HCT116 (cell line): ENCODE results near the gene SMIM45.

Source experiments
- ATAC-seq: fragments of 200-7000 bp; cut with Tn5 transposase; 2 replicates; pipeline ENCODE4 v1.9.1; 2020; ENCODE audit warnings: mild to moderate bottlenecking, moderate library complexity
- BruUV-seq: library from RNA; stranded (reverse); fragments of 400-500 nt; replicated peaks from 2 replicates; lab custom pipeline; 2021; lab: Mats Ljungman, UMichigan
- CTCF ChIA-PET: fragments of 300-600 bp; sonication (Branson Sonifier 250); formaldehyde crosslinking; loops from one replicate; lab custom pipeline; 2021; ENCODE audit warnings: antibody characterized with exemption; lab: Charles Lee
- POLR2A ChIA-PET: fragments of 300-600, 350-600 bp; sonication (Branson Sonifier 250); formaldehyde crosslinking; loops from one replicate; lab custom pipeline; 2021; ENCODE audit warnings: antibody characterized with exemption; lab: Charles Lee
- RAD21 ChIA-PET, 2 experiments: fragments of 300-600 bp; sonication (Branson Sonifier 250); formaldehyde crosslinking; loops; one replicate each; lab custom pipeline; 2023; ENCODE audit warnings: low total read pairs in 2 of 2; ENCODE audit not compliant: uncharacterized antibody in 2 of 2, unreplicated experiment in 2 of 2, low non-redundant PET in 1 of 2; lab: Charles Lee
- DNase-seq: peaks from one replicate; pipeline ENCODE4 v3.0.0-alpha.2; 2010; ENCODE audit warnings: low read depth, low spot score
- H2AFZ ChIP-seq: fragments of 200-600 bp; shearing (Covaris generic), sonication (generic); 2 replicates; pipeline ENCODE4 v1.6.1; 2017; ENCODE audit warnings: low read depth, mixed run types, mixed read lengths, antibody characterized with exemption, low read length; ENCODE audit not compliant: poor library complexity, severe bottlenecking
- H3K27ac ChIP-seq: 2 replicates; pipeline ENCODE4 v1.5.1; 2012; ENCODE audit warnings: low read depth, low read length
- H3K27me3 ChIP-seq: fragments of 200-600 bp; sonication (generic); 2 replicates; pipeline ENCODE4 v1.6.1; 2016; ENCODE audit warnings: mixed run types, low read length, mixed read lengths; ENCODE audit not compliant: insufficient read depth
- H3K36me3 ChIP-seq, 2 experiments: fragments of 200-500 bp in 1 of 2; fragments of 200-600 bp in 1 of 2; sonication (Bioruptor generic) in 1 of 2; sonication (generic) in 1 of 2; 2 replicates each; pipeline versions ENCODE4 v1.5.1 to v1.6.1; 2014 to 2016; ENCODE audit warnings: low read length in 2 of 2, inconsistent platforms in 1 of 2, mixed read lengths in 1 of 2, mixed run types in 1 of 2; ENCODE audit not compliant: insufficient read depth in 2 of 2, control insufficient read depth in 1 of 2
- H3K4me1 ChIP-seq, 2 experiments: fragments of 200-600 bp in 1 of 2; sonication (generic) in 1 of 2; 2 replicates each; pipeline versions ENCODE4 v1.5.1 to v1.6.1; 2012 to 2017; ENCODE audit warnings: low read length in 2 of 2, inconsistent platforms in 1 of 2, mild to moderate bottlenecking in 1 of 2, mixed read lengths in 1 of 2, mixed run types in 1 of 2, moderate library complexity in 1 of 2; ENCODE audit not compliant: insufficient read depth in 2 of 2, control insufficient read depth in 1 of 2
- H3K4me2 ChIP-seq: fragments of 200-600 bp; sonication (generic); 2 replicates; pipeline ENCODE4 v1.6.1; 2017; ENCODE audit warnings: mixed run types, low read length, mixed read lengths
- H3K4me3 ChIP-seq, 2 experiments: fragments of 200-600 bp in 1 of 2; sonication (generic) in 1 of 2; replicated peaks in 1 of 2; 2 replicates each; pipeline ENCODE4 v1.5.1; 2011 to 2016; ENCODE audit warnings: low read length in 2 of 2, control low read depth in 1 of 2, low read depth in 1 of 2, mild to moderate bottlenecking in 1 of 2, mixed read lengths in 1 of 2, mixed run types in 1 of 2
- H3K79me2 ChIP-seq: fragments of 200-600 bp; sonication (generic); 2 replicates; pipeline ENCODE4 v1.6.1; 2017; ENCODE audit warnings: mild to moderate bottlenecking, mixed run types, low read length, moderate library complexity, mixed read lengths; ENCODE audit not compliant: insufficient read depth
- H3K9ac ChIP-seq: fragments of 200-600 bp; sonication (generic); 2 replicates; pipeline ENCODE4 v1.6.1; 2016; ENCODE audit warnings: low read length, mixed read lengths
- H3K9me2 ChIP-seq: fragments of 200-600 bp; sonication (generic), shearing (Covaris generic); 2 replicates; pipeline ENCODE4 v1.6.1; 2017; ENCODE audit warnings: mixed run types, mild to moderate bottlenecking, moderate library complexity; ENCODE audit not compliant: insufficient read depth
- H3K9me3 ChIP-seq, 2 experiments: fragments of 200-500 bp in 1 of 2; fragments of 200-600 bp in 1 of 2; sonication (Bioruptor generic) in 1 of 2; sonication (generic) in 1 of 2; 2 replicates each; pipeline ENCODE4 v1.6.1; 2014 to 2017; ENCODE audit warnings: low read length in 2 of 2, mixed read lengths in 2 of 2, inconsistent platforms in 1 of 2, low read depth in 1 of 2, mild to moderate bottlenecking in 1 of 2, mixed run types in 1 of 2, moderate library complexity in 1 of 2; ENCODE audit not compliant: control insufficient read depth in 1 of 2, insufficient read depth in 1 of 2
- H4K20me1 ChIP-seq: fragments of 200-600 bp; sonication (generic), shearing (Covaris generic); 2 replicates; pipeline ENCODE4 v1.6.1; 2017; ENCODE audit warnings: mixed run types, mild to moderate bottlenecking, moderate library complexity; ENCODE audit not compliant: insufficient read depth
- CBX3 ChIP-seq: IDR thresholded peaks from 2 replicates; pipeline ENCODE4 v1.6.1; 2012; ENCODE audit warnings: low read depth
- CEBPB ChIP-seq: IDR thresholded peaks from 2 replicates; pipeline ENCODE4 v1.6.1; 2012; ENCODE audit warnings: low read depth
- EGR1 ChIP-seq: IDR thresholded peaks from 2 replicates; pipeline ENCODE4 v1.6.1; 2012; ENCODE audit warnings: low read depth
- ELF1 ChIP-seq: IDR thresholded peaks from 2 replicates; pipeline ENCODE4 v1.6.1; 2012; ENCODE audit warnings: low read depth, borderline replicate concordance
- EZH2 ChIP-seq: fragments of 200-600 bp; sonication (generic); IDR thresholded peaks from 2 replicates; pipeline ENCODE4 v1.6.1; 2017; ENCODE audit warnings: antibody characterized with exemption, mixed run types
- EZH2phosphoT487 ChIP-seq: fragments of 200-600 bp; IDR thresholded peaks from 2 replicates; pipeline ENCODE4 v1.6.1; 2018; ENCODE audit warnings: antibody characterized with exemption, borderline replicate concordance
- FOSL1 ChIP-seq: IDR thresholded peaks from 2 replicates; pipeline ENCODE4 v1.6.1; 2012; ENCODE audit warnings: low read depth
- POLR2A ChIP-seq: IDR thresholded peaks from 2 replicates; pipeline ENCODE4 v1.7.0; 2011; ENCODE audit warnings: borderline replicate concordance; ENCODE audit not compliant: insufficient read depth, insufficient read length; ENCODE audit errors: extremely low read depth
- POLR2AphosphoS5 ChIP-seq: IDR thresholded peaks from 2 replicates; pipeline ENCODE4 v1.6.1; 2011; ENCODE audit warnings: mild to moderate bottlenecking, low read depth, low read length, moderate library complexity
- RAD21 ChIP-seq: IDR thresholded peaks from 2 replicates; pipeline ENCODE4 v1.6.1; 2012; ENCODE audit warnings: low read depth, mild to moderate bottlenecking
- SIN3A ChIP-seq: IDR thresholded peaks from 2 replicates; pipeline ENCODE4 v1.6.1; 2012; ENCODE audit warnings: low read depth
- SP1 ChIP-seq: IDR thresholded peaks from 2 replicates; pipeline ENCODE4 v1.6.1; 2012; ENCODE audit warnings: low read depth
- SRF ChIP-seq: IDR thresholded peaks from 2 replicates; pipeline ENCODE4 v1.6.1; 2012; ENCODE audit warnings: low read depth
- ZFX ChIP-seq: fragments of 450-650 bp; IDR thresholded peaks from 2 replicates; pipeline ENCODE4 v1.6.1; 2017
- ZNF274 ChIP-seq: fragments of 200-500 bp; sonication (Bioruptor generic); IDR thresholded peaks from 2 replicates; pipeline ENCODE4 v1.6.1; 2014; ENCODE audit warnings: mild to moderate bottlenecking, low read depth, low read length, inconsistent platforms
- intact Hi-C: fragments of 100-400 bp; cut with micrococcal nuclease; formaldehyde crosslinking; loops from 2 replicates; pipeline ENCODE4 v1.10.0; 2022
- TF ChIP-seq, protein P1 (sequence below): IDR thresholded peaks from 2 replicates; pipeline ENCODE4 v1.6.1; 2012
- TF ChIP-seq, protein P2 (sequence below), 3 experiments: fragments of 200-600 bp in 1 of 3; sonication (generic) in 1 of 3; IDR thresholded peaks in 2 of 3; conservative IDR thresholded peaks in 1 of 3; 2 replicates each; pipeline ENCODE4 v1.5.1; 2012 to 2017; ENCODE audit warnings: low read depth in 2 of 3, low read length in 2 of 3, antibody characterized with exemption in 1 of 3, borderline replicate concordance in 1 of 3, control low read depth in 1 of 3, mild to moderate bottlenecking in 1 of 3, mixed read lengths in 1 of 3, mixed run types in 1 of 3, moderate library complexity in 1 of 3; ENCODE audit not compliant: insufficient read depth in 1 of 3
- TF ChIP-seq, protein P3 (sequence below): IDR thresholded peaks from 2 replicates; pipeline ENCODE4 v1.6.1; 2011; ENCODE audit warnings: mild to moderate bottlenecking, low read length, moderate library complexity; ENCODE audit not compliant: insufficient replicate concordance; ENCODE audit errors: extremely low read depth
- TF ChIP-seq, protein P4 (sequence below): IDR thresholded peaks from 2 replicates; pipeline ENCODE4 v1.6.1; 2012; ENCODE audit warnings: low read depth

Gene SMIM45

DNA sequence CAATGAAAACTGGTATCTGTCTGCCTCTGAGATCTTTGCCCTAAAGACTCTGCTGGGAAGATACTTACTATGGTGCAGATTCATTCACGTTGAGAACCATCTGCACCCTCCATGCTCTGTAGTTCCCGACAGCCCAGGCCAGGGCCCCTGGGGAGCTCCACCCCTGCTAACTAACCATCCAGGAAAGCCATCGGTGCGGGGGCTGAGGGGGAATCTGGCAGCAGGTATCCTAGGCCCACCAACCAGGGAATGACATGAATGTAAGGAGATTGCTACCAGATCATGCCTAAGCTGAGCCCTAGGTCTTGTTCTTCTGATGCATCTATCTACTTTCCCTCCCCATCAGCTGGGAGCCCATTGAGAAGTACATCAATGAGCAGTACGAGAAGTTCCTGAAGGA is 35.3 kb downstream of the SMIM45 start:
- no peaks in the 10 kb centered on the region for H3K36me3 ChIP-seq
- H3K9ac ChIP-seq, result no peak overlapping the region
- intact Hi-C loops, result no loop called here
- H3K9me3 ChIP-seq, result no peaks in the 10 kb centered on the region
- no peaks in the 10 kb centered on the region for H3K4me1 ChIP-seq
- H3K27ac ChIP-seq, result no peak overlapping the region
- ChIA-PET CTCF (no interaction called here), POLR2A (no interaction called here), RAD21 (no interaction called here)
- H3K4me3 ChIP-seq, result no peak overlapping the region
- H2AFZ ChIP-seq, result no peak overlapping the region
- TF ChIP-seq ZNF274 (no peak), POLR2A (no peak), RAD21 (no peak), POLR2AphosphoS5 (no peak), CEBPB (no peak), SIN3A (no peak), EZH2phosphoT487 (no peak), CBX3 (no peak), FOSL1 (no peak), ZFX (no peak), SP1 (no peak), SRF (no peak), ELF1 (no peak), EZH2 (no peak), EGR1 (no peak)
- TF ChIP-seq, protein P1, sequence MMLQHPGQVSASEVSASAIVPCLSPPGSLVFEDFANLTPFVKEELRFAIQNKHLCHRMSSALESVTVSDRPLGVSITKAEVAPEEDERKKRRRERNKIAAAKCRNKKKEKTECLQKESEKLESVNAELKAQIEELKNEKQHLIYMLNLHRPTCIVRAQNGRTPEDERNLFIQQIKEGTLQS, result no peak
- TF ChIP-seq, protein P2, sequence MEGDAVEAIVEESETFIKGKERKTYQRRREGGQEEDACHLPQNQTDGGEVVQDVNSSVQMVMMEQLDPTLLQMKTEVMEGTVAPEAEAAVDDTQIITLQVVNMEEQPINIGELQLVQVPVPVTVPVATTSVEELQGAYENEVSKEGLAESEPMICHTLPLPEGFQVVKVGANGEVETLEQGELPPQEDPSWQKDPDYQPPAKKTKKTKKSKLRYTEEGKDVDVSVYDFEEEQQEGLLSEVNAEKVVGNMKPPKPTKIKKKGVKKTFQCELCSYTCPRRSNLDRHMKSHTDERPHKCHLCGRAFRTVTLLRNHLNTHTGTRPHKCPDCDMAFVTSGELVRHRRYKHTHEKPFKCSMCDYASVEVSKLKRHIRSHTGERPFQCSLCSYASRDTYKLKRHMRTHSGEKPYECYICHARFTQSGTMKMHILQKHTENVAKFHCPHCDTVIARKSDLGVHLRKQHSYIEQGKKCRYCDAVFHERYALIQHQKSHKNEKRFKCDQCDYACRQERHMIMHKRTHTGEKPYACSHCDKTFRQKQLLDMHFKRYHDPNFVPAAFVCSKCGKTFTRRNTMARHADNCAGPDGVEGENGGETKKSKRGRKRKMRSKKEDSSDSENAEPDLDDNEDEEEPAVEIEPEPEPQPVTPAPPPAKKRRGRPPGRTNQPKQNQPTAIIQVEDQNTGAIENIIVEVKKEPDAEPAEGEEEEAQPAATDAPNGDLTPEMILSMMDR (IDR thresholded peaks at IDR 0.05 in 2 of 3, conservative IDR thresholded peaks at IDR 0.05 in 1 of 3; ENCODE audit: borderline replicate concordance in 1 of 3, insufficient read depth in 1 of 3, low read depth in 2 of 3, low read length in 2 of 3), result no peak
- TF ChIP-seq, protein P3, sequence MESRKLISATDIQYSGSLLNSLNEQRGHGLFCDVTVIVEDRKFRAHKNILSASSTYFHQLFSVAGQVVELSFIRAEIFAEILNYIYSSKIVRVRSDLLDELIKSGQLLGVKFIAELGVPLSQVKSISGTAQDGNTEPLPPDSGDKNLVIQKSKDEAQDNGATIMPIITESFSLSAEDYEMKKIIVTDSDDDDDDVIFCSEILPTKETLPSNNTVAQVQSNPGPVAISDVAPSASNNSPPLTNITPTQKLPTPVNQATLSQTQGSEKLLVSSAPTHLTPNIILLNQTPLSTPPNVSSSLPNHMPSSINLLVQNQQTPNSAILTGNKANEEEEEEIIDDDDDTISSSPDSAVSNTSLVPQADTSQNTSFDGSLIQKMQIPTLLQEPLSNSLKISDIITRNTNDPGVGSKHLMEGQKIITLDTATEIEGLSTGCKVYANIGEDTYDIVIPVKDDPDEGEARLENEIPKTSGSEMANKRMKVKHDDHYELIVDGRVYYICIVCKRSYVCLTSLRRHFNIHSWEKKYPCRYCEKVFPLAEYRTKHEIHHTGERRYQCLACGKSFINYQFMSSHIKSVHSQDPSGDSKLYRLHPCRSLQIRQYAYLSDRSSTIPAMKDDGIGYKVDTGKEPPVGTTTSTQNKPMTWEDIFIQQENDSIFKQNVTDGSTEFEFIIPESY, result no peak
- TF ChIP-seq, protein P4, sequence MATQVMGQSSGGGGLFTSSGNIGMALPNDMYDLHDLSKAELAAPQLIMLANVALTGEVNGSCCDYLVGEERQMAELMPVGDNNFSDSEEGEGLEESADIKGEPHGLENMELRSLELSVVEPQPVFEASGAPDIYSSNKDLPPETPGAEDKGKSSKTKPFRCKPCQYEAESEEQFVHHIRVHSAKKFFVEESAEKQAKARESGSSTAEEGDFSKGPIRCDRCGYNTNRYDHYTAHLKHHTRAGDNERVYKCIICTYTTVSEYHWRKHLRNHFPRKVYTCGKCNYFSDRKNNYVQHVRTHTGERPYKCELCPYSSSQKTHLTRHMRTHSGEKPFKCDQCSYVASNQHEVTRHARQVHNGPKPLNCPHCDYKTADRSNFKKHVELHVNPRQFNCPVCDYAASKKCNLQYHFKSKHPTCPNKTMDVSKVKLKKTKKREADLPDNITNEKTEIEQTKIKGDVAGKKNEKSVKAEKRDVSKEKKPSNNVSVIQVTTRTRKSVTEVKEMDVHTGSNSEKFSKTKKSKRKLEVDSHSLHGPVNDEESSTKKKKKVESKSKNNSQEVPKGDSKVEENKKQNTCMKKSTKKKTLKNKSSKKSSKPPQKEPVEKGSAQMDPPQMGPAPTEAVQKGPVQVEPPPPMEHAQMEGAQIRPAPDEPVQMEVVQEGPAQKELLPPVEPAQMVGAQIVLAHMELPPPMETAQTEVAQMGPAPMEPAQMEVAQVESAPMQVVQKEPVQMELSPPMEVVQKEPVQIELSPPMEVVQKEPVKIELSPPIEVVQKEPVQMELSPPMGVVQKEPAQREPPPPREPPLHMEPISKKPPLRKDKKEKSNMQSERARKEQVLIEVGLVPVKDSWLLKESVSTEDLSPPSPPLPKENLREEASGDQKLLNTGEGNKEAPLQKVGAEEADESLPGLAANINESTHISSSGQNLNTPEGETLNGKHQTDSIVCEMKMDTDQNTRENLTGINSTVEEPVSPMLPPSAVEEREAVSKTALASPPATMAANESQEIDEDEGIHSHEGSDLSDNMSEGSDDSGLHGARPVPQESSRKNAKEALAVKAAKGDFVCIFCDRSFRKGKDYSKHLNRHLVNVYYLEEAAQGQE, result no peak
- no peaks in the 10 kb centered on the region for H4K20me1 ChIP-seq
- BruUV-seq, result no TSS peak
- DNase-seq, result no peak
- no peaks in the 10 kb centered on the region for H3K9me2 ChIP-seq
- ATAC-seq, result no peak
- no peaks in the 10 kb centered on the region for H3K79me2 ChIP-seq
- no peak overlapping the region for H3K4me2 ChIP-seq
- no peaks in the 10 kb centered on the region for H3K27me3 ChIP-seq
